Thyroid gland (tissue), 4 donors: ENCODE measurements around the gene NPM1.

Source experiments
- POLR2A ChIP-seq, 2 donors: fragments of 450-650 bp; IDR thresholded peaks; one replicate each; pipeline ENCODE4 v1.6.1; 2017; ENCODE audit warnings: antibody characterized with exemption in 2 of 2, mild to moderate bottlenecking in 2 of 2, moderate library complexity in 1 of 2
- TF ChIP-seq, protein P1 (sequence below), 6 experiments: fragments of 200-600 bp in 3 of 6; fragments of 450-650 bp in 3 of 6; sonication (generic) in 3 of 6; IDR thresholded peaks; one replicate each; pipeline ENCODE4 v1.5.1; 2016 to 2019; ENCODE audit warnings: antibody characterized with exemption in 6 of 6, mild to moderate bottlenecking in 2 of 6, inconsistent platforms in 1 of 6, moderate library complexity in 1 of 6

DNA sequence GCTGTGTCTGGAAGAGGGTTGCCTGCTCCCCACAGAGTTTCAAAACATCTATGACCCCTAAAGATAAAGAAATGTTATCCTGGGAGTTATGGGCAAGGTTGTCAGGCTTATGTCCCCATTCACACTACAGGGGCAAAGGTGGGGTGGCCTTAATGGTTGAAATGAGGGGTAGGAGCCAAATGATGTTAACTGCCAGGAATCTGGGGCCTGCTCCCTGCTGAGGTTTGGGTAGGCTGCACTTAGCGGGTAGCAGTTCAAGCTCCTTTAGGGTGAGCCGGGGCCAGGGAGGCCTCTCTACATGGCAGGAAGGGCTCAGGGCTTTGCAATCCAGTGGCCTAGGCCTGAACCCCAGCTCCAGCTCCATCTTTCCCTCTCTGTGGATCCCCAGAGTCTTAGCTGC, 34.8 kb downstream of the NPM1 start:
- TF ChIP-seq, protein P1, sequence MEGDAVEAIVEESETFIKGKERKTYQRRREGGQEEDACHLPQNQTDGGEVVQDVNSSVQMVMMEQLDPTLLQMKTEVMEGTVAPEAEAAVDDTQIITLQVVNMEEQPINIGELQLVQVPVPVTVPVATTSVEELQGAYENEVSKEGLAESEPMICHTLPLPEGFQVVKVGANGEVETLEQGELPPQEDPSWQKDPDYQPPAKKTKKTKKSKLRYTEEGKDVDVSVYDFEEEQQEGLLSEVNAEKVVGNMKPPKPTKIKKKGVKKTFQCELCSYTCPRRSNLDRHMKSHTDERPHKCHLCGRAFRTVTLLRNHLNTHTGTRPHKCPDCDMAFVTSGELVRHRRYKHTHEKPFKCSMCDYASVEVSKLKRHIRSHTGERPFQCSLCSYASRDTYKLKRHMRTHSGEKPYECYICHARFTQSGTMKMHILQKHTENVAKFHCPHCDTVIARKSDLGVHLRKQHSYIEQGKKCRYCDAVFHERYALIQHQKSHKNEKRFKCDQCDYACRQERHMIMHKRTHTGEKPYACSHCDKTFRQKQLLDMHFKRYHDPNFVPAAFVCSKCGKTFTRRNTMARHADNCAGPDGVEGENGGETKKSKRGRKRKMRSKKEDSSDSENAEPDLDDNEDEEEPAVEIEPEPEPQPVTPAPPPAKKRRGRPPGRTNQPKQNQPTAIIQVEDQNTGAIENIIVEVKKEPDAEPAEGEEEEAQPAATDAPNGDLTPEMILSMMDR (IDR thresholded peaks at IDR 0.05), result no peak
- no peak for TF ChIP-seq POLR2A (IDR thresholded peaks at IDR 0.05)
